Measurements from ENCODE around the gene MAP2K1.

The MAP2K1 gene

GRCh38 chr15:66504563-66505429 is 118.1 kb downstream of the MAP2K1 start, which contains the start of the genes RPL4 and ZWILCH (continued):
- TF ChIP-seq, protein P1, sequence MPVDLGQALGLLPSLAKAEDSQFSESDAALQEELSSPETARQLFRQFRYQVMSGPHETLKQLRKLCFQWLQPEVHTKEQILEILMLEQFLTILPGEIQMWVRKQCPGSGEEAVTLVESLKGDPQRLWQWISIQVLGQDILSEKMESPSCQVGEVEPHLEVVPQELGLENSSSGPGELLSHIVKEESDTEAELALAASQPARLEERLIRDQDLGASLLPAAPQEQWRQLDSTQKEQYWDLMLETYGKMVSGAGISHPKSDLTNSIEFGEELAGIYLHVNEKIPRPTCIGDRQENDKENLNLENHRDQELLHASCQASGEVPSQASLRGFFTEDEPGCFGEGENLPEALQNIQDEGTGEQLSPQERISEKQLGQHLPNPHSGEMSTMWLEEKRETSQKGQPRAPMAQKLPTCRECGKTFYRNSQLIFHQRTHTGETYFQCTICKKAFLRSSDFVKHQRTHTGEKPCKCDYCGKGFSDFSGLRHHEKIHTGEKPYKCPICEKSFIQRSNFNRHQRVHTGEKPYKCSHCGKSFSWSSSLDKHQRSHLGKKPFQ (tag by site-specific recombination; IDR thresholded peaks at IDR 0.05) = peak; percentile 48; the same call in 1 of the 2 replicates
- TF ChIP-seq SALL2 (tag by site-specific recombination; IDR thresholded peaks at IDR 0.05; ENCODE audit: borderline replicate concordance) (no peak), CTCF (tag by site-specific recombination; IDR thresholded peaks at IDR 0.05) (peak; percentile 20; the same call in 1 of the 2 replicates), ZBTB8A (tag by site-specific recombination; IDR thresholded peaks at IDR 0.05) (peak; percentile 51; the same call in 1 of the 2 replicates), SP7 (tag by site-specific recombination; IDR thresholded peaks at IDR 0.05) (peak; percentile 91), MYNN (tag by site-specific recombination; IDR thresholded peaks at IDR 0.05; ENCODE audit: borderline replicate concordance) (peak; percentile 97), REST (tag by site-specific recombination; IDR thresholded peaks at IDR 0.05) (peak; percentile 56), ZNF768 (tag by site-specific recombination; IDR thresholded peaks at IDR 0.05) (peak; percentile 21; the same call in 1 of the 2 replicates), KLF7 (tag by site-specific recombination; IDR thresholded peaks at IDR 0.05; ENCODE audit: borderline replicate concordance) (peak; percentile 97), ZNF10 (tag by site-specific recombination; IDR thresholded peaks at IDR 0.05) (peak; percentile 53; the same call in 1 of the 2 replicates), ZNF548 (tag by site-specific recombination; IDR thresholded peaks at IDR 0.05) (no peak), ZNF660 (tag by site-specific recombination; IDR thresholded peaks at IDR 0.05) (peak; percentile 51), ZFHX2 (tag by site-specific recombination; conservative IDR thresholded peaks at IDR 0.05) (0 out of 2 replicates have a peak, but pooled peaks have one; percentile 41), ZFP41 (tag by site-specific recombination; IDR thresholded peaks at IDR 0.05; ENCODE audit: borderline replicate concordance) (0 out of 2 replicates have a peak, but pooled peaks have one; percentile 46), ZBTB20 (tag by site-specific recombination; IDR thresholded peaks at IDR 0.05) (peak; percentile 45; the same call in 1 of the 2 replicates)
- TF ChIP-seq, protein P2, sequence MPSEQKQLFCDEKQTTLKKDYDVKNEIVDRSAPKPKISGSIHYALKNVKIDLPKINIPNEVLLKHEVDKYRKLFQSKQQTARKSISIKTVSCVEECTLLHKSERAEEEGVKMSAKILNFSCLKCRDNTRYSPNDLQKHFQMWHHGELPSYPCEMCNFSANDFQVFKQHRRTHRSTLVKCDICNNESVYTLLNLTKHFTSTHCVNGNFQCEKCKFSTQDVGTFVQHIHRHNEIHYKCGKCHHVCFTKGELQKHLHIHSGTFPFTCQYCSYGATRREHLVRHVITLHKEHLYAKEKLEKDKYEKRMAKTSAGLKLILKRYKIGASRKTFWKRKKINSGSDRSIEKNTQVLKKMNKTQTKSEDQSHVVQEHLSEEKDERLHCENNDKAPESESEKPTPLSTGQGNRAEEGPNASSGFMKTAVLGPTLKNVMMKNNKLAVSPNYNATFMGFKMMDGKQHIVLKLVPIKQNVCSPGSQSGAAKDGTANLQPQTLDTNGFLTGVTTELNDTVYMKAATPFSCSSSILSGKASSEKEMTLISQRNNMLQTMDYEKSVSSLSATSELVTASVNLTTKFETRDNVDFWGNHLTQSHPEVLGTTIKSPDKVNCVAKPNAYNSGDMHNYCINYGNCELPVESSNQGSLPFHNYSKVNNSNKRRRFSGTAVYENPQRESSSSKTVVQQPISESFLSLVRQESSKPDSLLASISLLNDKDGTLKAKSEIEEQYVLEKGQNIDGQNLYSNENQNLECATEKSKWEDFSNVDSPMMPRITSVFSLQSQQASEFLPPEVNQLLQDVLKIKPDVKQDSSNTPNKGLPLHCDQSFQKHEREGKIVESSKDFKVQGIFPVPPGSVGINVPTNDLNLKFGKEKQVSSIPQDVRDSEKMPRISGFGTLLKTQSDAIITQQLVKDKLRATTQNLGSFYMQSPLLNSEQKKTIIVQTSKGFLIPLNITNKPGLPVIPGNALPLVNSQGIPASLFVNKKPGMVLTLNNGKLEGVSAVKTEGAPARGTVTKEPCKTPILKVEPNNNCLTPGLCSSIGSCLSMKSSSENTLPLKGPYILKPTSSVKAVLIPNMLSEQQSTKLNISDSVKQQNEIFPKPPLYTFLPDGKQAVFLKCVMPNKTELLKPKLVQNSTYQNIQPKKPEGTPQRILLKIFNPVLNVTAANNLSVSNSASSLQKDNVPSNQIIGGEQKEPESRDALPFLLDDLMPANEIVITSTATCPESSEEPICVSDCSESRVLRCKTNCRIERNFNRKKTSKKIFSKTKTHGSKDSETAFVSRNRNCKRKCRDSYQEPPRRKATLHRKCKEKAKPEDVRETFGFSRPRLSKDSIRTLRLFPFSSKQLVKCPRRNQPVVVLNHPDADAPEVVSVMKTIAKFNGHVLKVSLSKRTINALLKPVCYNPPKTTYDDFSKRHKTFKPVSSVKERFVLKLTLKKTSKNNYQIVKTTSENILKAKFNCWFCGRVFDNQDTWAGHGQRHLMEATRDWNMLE (tag by site-specific recombination; conservative IDR thresholded peaks at IDR 0.05; ENCODE audit: low read depth) = peak; percentile 92
- TF ChIP-seq, protein P3, sequence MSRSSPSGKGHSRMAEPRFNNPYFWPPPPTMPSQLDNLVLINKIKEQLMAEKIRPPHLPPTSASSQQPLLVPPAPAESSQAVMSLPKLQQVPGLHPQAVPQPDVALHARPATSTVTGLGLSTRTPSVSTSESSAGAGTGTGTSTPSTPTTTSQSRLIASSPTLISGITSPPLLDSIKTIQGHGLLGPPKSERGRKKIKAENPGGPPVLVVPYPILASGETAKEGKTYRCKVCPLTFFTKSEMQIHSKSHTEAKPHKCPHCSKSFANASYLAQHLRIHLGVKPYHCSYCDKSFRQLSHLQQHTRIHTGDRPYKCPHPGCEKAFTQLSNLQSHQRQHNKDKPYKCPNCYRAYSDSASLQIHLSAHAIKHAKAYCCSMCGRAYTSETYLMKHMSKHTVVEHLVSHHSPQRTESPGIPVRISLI (tag by site-specific recombination; IDR thresholded peaks at IDR 0.05) = no peak
- TF ChIP-seq, protein P4, sequence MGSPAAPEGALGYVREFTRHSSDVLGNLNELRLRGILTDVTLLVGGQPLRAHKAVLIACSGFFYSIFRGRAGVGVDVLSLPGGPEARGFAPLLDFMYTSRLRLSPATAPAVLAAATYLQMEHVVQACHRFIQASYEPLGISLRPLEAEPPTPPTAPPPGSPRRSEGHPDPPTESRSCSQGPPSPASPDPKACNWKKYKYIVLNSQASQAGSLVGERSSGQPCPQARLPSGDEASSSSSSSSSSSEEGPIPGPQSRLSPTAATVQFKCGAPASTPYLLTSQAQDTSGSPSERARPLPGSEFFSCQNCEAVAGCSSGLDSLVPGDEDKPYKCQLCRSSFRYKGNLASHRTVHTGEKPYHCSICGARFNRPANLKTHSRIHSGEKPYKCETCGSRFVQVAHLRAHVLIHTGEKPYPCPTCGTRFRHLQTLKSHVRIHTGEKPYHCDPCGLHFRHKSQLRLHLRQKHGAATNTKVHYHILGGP (tag by site-specific recombination; IDR thresholded peaks at IDR 0.05) = no peak
- TF ChIP-seq, protein P5, sequence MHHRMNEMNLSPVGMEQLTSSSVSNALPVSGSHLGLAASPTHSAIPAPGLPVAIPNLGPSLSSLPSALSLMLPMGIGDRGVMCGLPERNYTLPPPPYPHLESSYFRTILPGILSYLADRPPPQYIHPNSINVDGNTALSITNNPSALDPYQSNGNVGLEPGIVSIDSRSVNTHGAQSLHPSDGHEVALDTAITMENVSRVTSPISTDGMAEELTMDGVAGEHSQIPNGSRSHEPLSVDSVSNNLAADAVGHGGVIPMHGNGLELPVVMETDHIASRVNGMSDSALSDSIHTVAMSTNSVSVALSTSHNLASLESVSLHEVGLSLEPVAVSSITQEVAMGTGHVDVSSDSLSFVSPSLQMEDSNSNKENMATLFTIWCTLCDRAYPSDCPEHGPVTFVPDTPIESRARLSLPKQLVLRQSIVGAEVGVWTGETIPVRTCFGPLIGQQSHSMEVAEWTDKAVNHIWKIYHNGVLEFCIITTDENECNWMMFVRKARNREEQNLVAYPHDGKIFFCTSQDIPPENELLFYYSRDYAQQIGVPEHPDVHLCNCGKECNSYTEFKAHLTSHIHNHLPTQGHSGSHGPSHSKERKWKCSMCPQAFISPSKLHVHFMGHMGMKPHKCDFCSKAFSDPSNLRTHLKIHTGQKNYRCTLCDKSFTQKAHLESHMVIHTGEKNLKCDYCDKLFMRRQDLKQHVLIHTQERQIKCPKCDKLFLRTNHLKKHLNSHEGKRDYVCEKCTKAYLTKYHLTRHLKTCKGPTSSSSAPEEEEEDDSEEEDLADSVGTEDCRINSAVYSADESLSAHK (tag by site-specific recombination; IDR thresholded peaks at IDR 0.05) = peak; percentile 43; the same call in 1 of the 2 replicates
